AG09309 (cell line): Measurements from ENCODE around the gene IL13RA1.
A peak's percentile ranks its signal among the peaks of the same experiment; 100 is the strongest.
"Not testable (repeated sequence)": the region's sequence is repeated elsewhere in the genome, so short reads cannot be mapped to it uniquely, and the experiment has no call there.

Experiments used
- DNase-seq: peaks from one replicate; pipeline ENCODE4 v3.0.0-alpha.2; 2010; ENCODE audit warnings: low read depth
- H3K4me3 ChIP-seq: 2 replicates; pipeline ENCODE4 v1.5.1; 2011; ENCODE audit warnings: mild to moderate bottlenecking, low read depth, low read length, moderate library complexity; ENCODE audit not compliant: control insufficient read depth
- TF ChIP-seq, protein P1 (sequence below): IDR thresholded peaks from 2 replicates; pipeline ENCODE4 v1.5.1; 2011; ENCODE audit warnings: mild to moderate bottlenecking, low read depth, low read length, inconsistent platforms; ENCODE audit not compliant: insufficient read depth, control insufficient read depth; ENCODE audit errors: missing control alignments

IL13RA1 gene

DNA sequence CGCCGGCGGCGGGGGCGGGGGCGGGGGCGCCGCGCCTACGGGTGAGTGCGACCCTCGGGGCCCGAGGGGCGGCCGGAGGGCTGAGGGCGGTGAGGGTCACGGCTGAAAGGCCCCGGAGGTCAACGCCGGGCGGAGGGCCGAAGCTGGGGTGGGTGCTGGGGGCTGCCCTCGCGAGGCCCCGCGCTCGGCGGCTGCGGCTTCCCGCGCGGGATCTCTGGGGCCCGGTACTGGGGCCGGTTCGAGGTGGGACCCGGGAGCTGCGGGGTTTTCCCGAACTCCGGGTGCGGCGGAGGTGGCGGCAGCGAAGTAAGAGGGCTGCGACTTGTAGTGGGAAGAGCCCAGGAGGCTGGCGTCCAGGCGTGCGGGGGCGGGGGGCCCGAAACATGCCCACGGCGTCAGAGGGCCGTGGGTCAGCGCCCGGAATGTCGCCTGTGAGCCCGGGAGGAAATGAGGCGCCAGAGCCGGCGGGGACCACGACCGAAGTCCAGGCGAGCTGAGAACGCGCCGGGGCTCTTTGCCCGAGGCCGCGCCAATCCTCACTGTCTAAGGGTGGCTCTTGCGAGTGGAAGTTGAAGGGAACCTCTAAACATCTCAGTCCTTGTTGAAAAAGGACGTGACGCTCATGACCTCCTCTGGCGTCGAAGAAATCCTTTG lies 407 bp downstream of the IL13RA1 start:
- H3K4me3 ChIP-seq: peak overlapping the region; percentile 63
- TF ChIP-seq, protein P1, sequence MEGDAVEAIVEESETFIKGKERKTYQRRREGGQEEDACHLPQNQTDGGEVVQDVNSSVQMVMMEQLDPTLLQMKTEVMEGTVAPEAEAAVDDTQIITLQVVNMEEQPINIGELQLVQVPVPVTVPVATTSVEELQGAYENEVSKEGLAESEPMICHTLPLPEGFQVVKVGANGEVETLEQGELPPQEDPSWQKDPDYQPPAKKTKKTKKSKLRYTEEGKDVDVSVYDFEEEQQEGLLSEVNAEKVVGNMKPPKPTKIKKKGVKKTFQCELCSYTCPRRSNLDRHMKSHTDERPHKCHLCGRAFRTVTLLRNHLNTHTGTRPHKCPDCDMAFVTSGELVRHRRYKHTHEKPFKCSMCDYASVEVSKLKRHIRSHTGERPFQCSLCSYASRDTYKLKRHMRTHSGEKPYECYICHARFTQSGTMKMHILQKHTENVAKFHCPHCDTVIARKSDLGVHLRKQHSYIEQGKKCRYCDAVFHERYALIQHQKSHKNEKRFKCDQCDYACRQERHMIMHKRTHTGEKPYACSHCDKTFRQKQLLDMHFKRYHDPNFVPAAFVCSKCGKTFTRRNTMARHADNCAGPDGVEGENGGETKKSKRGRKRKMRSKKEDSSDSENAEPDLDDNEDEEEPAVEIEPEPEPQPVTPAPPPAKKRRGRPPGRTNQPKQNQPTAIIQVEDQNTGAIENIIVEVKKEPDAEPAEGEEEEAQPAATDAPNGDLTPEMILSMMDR: no peak
- DNase-seq: no peak

DNA sequence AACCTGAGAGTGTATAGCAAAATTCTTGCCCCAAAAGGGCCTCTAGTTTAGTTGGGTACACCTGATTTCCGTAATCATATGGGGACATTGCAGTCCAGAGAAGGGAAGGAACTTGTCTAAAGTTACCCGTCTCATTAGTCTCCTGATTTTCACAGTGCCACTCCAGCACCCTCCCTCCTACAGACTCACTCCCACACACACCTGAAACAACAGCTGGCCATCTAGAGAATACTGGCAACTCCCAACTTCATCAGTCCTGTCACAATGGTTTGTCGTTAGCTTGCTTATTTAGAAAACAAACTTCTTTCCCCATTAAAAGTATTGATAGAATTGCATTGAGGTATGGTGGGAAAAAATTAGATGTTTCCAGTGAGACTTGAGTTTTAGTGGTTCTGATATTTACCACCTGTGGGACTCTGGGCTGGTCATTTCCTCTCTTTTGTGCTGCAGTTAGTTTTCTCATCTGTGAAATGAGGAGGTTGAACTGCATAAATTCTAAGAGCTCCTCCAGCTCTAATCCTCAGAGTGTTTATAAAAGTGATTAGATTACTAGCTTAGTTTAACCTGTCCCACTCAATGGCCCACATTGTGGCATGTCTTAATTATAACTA lies 1.7 kb downstream of the IL13RA1 start:
- TF ChIP-seq, protein P1: no peak
- DNase-seq: no peak
- no peak overlapping the region for H3K4me3 ChIP-seq

DNA sequence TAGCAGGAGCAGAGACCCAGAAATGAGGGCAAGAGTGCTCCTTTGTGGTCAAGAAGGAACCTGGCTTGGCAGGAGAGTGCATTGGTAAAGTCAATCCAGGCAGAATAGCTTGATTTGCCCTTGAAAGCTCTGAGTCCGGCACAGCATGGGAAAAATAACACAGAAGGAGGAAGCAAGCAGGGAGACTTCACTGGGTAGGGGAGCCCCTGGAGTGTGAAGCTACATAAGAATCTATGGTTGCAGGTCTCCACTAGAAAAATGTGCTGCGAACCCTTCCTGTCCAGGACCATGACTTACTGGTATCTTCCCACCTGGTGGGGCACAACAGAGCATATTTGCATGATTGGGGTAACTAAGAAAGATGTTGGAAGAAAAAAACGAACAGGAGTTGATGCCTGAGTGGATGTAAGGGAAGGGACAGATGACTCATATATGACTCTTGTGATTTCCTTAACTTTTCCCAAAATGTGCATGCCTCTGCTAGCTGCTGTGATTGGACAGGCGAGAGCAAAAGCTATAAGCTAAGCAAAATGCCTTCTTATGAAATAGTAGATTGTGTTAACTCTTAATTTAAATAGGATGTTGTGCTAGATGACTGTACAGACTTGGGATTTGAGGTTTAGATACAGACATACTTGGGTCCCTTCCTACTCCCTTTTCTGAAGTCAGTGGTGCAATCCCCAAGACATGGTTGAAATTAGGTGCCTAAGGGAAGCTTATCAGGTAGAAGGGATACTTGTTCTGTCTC lies 3.3 kb downstream of the IL13RA1 start:
- DNase-seq: peak; percentile 59
- no peak overlapping the region; the same call in 1 of the 2 replicates for H3K4me3 ChIP-seq
- TF ChIP-seq, protein P1: no peak

DNA sequence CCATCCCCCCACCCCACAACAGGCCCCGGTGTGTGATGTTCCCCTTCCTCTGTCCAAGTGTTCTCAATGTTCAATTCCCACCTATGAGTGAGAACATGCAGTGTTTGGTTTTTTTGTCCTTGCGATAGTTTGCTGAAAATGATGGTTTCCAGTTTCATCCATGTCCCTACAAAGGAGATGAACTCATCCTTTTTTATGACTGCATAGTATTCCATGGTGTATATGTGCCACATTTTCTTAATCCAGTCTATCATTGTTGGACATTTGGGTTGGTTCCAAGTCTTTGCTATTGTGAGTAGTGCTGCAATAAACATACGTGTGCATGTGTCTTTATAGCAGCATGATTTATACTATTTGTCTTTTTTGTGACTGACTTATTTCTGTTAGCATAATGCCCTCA lies 5.1 kb downstream of the IL13RA1 start:
- DNase-seq, H3K4me3 ChIP-seq: not testable (repeated sequence)

DNA sequence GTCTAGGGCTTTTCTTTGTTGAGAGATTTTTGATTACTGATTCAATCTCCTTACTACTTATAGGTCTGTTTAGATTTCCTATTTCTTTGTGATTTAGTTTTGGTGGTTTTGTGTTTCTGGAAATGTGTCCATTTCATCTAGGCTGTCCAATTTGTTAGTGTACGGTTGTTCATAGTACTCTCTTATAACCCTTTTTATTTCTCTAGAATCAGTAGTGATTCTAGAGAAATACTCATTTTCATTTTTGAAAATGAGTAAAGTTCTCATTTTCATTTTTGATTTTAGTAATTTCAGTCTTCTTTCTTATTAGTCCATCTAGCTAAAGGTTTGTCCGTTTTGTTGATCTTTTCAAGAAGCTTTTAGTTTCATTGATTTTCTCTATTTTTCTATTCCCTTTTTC lies 7.5 kb downstream of the IL13RA1 start:
- H3K4me3 ChIP-seq: no peak overlapping the region
- no peak for DNase-seq
- TF ChIP-seq, protein P1: no peak

DNA sequence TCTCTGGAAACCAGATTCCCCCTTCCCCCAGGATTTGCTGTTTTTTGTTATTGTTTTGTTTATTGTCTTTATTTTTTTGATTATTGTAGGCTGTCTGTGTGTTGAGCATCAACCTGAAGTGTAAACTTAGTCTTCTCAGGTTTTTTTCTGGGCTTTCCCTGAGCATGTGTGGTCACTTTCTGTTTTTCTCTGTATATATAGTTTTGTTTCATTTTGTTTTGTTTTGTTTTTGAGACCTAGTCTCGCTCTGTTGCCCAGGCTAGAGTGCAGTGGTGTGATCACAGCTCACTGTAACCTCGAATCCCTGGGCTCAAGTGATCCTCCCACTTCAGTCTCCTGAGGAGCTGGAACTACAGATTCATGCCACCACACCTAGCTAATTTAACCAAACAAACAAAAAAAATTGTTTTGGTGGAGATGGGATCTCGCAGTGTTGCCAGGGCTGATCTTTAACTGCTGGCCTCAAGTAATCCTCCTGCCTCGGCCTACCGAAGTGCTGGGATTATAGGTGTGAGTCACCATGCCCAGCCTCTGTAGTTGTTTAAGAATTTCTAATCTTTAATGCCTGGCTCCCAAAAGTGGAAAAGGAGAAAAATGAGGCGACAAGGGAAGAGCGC lies 9.1 kb downstream of the IL13RA1 start:
- DNase-seq: no peak
- TF ChIP-seq, protein P1: no peak
- no peak overlapping the region for H3K4me3 ChIP-seq
